WERI-Rb-1 (cell line): ENCODE measurements around the gene PLIN4.
A peak's percentile ranks its signal among the peaks of the same experiment; 100 is the strongest.

Source experiments
- DNase-seq: peaks from one replicate; pipeline ENCODE4 v3.0.0-alpha.2; 2020
- H3K27ac ChIP-seq: fragments of 250-450 bp; sonication (Bioruptor Pico); 2 replicates; pipeline ENCODE4 v1.5.1; 2020; ENCODE audit warnings: mild to moderate bottlenecking, moderate library complexity
- H3K27me3 ChIP-seq: fragments of 250-450 bp; sonication (Bioruptor Pico); 2 replicates; pipeline ENCODE4 v1.5.1; 2021; ENCODE audit warnings: mild to moderate bottlenecking, low read depth, moderate library complexity; ENCODE audit not compliant: insufficient read depth, severe bottlenecking
- H3K36me3 ChIP-seq: fragments of 250-450 bp; sonication (Bioruptor Pico); 2 replicates; pipeline ENCODE4 v1.5.1; 2020; ENCODE audit warnings: mild to moderate bottlenecking, moderate library complexity
- H3K4me3 ChIP-seq: 2 replicates; pipeline ENCODE4 v1.5.1; 2011; ENCODE audit warnings: low read depth, mild to moderate bottlenecking, control low read depth, low read length
- H3K9me3 ChIP-seq: fragments of 250-450 bp; sonication (Bioruptor Pico); 2 replicates; pipeline ENCODE4 v1.5.1; 2021; ENCODE audit warnings: mild to moderate bottlenecking, moderate library complexity; ENCODE audit not compliant: severe bottlenecking
- TF ChIP-seq, protein P1 (sequence below): IDR thresholded peaks from 2 replicates; pipeline ENCODE4 v1.5.1; 2011; ENCODE audit warnings: low read depth, mild to moderate bottlenecking, control low read depth, inconsistent platforms, low read length

Gene PLIN4

DNA sequence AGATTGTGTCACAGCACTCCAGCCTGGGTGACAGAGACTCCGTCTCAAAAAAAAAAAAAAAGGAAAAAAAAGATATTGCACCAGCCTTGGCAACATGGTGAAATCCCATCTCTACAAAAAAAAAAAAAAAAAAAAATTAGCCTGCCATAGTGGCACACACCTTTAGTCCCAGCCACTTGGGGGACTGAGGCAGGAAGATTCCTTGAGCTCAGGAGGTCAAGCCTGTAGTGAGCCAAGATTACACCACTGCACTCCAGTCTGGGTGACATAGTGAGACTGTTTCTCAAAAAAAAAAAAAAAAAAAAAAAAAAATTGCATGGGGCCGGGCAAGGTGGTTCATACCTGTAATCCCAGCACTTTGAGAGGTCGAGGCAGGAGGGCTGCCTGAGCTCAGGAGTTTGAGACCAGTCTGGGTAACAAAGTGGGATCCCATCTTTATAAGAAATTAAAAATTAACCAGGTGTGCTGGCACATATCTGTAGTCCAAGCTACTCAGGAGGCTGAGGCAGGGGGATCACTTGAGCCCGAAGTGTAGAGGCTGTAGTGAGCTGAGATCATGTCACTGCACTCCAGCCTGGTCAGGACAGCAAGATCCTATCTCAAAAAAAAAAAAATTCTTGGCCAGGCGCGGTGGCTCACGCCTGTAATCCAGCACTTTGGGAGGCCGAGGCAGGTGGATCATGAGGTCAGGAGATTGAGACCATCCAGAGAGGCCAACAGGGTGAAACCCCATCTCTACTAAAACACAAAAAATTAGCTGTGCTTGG is 53.3 kb downstream of the PLIN4 start:
- Histone ChIP-seq H3K9me3 (no peaks in the 10 kb centered on the region), H3K4me3 (no peak overlapping the region), H3K27ac (no peak overlapping the region), H3K27me3 (no peaks in the 10 kb centered on the region), H3K36me3 (no peaks in the 10 kb centered on the region)
- TF ChIP-seq, protein P1, sequence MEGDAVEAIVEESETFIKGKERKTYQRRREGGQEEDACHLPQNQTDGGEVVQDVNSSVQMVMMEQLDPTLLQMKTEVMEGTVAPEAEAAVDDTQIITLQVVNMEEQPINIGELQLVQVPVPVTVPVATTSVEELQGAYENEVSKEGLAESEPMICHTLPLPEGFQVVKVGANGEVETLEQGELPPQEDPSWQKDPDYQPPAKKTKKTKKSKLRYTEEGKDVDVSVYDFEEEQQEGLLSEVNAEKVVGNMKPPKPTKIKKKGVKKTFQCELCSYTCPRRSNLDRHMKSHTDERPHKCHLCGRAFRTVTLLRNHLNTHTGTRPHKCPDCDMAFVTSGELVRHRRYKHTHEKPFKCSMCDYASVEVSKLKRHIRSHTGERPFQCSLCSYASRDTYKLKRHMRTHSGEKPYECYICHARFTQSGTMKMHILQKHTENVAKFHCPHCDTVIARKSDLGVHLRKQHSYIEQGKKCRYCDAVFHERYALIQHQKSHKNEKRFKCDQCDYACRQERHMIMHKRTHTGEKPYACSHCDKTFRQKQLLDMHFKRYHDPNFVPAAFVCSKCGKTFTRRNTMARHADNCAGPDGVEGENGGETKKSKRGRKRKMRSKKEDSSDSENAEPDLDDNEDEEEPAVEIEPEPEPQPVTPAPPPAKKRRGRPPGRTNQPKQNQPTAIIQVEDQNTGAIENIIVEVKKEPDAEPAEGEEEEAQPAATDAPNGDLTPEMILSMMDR: no peak
- DNase-seq: no peak

- peak within 1 kb of the TSS; percentile 94 for H3K27ac ChIP-seq
- H3K27me3 ChIP-seq: no peaks in the 10 kb centered on the region
- H3K9me3 ChIP-seq: no peaks in the 10 kb centered on the region
- peak; percentile 97 for DNase-seq
- peak within 1 kb of the TSS; percentile 66 for H3K4me3 ChIP-seq
- TF ChIP-seq, protein P1: no peak
- H3K36me3 ChIP-seq: peaks cover 20% of the 10 kb centered on the region
Measured at GRCh38 chr19:4457654-4458395, 60.5 kb downstream of the PLIN4 start, which contains the start of gene UBXN6. Gene UBXN6, minus strand, starts transcription at chr19:4457794. Its CDS starts 97 bp downstream, at chr19:4457697.

GRCh38 chr19:4456843-4457653 is 61.2 kb downstream of the PLIN4 start:
- H3K9me3 ChIP-seq: no peaks in the 10 kb centered on the region
- H3K27me3 ChIP-seq: no peaks in the 10 kb centered on the region
- peak overlapping the region; percentile 66 for H3K4me3 ChIP-seq
- TF ChIP-seq, protein P1: no peak
- DNase-seq: peak; percentile 79
- H3K27ac ChIP-seq: peak overlapping the region; percentile 94
- H3K36me3 ChIP-seq: peaks cover 28% of the 10 kb centered on the region

GRCh38 chr19:4456476-4456842 is 61.8 kb downstream of the PLIN4 start:
- peak overlapping the region; percentile 94 for H3K27ac ChIP-seq
- peaks cover 34% of the 10 kb centered on the region for H3K36me3 ChIP-seq
- TF ChIP-seq, protein P1: no peak
- peak; percentile 96 for DNase-seq
- peak overlapping the region; percentile 57 for H3K4me3 ChIP-seq
- no peaks in the 10 kb centered on the region for H3K27me3 ChIP-seq
- H3K9me3 ChIP-seq: no peaks in the 10 kb centered on the region

GRCh38 chr19:4455719-4456475 is 62.4 kb downstream of the PLIN4 start:
- H3K27ac ChIP-seq: peak overlapping the region; percentile 94

More at GRCh38 chr19:4455719-4456475, 62.4 kb downstream of the PLIN4 start:
- DNase-seq: peak; percentile 64
- peak overlapping the region; percentile 57 for H3K4me3 ChIP-seq
- TF ChIP-seq, protein P1: no peak
- H3K27me3 ChIP-seq: no peaks in the 10 kb centered on the region
- no peaks in the 10 kb centered on the region for H3K9me3 ChIP-seq
- peaks cover 40% of the 10 kb centered on the region for H3K36me3 ChIP-seq
